Brain microvascular endothelial cell (primary cell): ENCODE measurements around the gene CCDC33.

Source experiments
- DNase-seq: peaks from one replicate; pipeline ENCODE4 v3.0.0-alpha.2; 2020
- H3K27ac ChIP-seq: fragments of 250-450 bp; sonication (Bioruptor Pico); 2 replicates; pipeline ENCODE4 v1.5.1; 2020; ENCODE audit warnings: mild to moderate bottlenecking, moderate library complexity
- H3K27me3 ChIP-seq: fragments of 250-450 bp; sonication (Bioruptor Pico); replicated peaks from 2 replicates; pipeline ENCODE4 v1.5.1; 2020; ENCODE audit warnings: mild to moderate bottlenecking
- H3K36me3 ChIP-seq: fragments of 250-450 bp; sonication (Bioruptor Pico); replicated peaks from 2 replicates; pipeline ENCODE4 v1.5.1; 2020; ENCODE audit warnings: mild to moderate bottlenecking
- H3K4me3 ChIP-seq: 2 replicates; pipeline ENCODE4 v1.5.1; 2011; ENCODE audit warnings: low read depth, mild to moderate bottlenecking, control low read depth, low read length, moderate library complexity
- in situ Hi-C: cut with HindIII; loops from 2 replicates; pipeline ENCODE4 v1.10.0; 2017; ENCODE audit warnings: low sequenced_read_pairs, low pct_ligation_motif_present
- TF ChIP-seq, protein P1 (sequence below): IDR thresholded peaks from 2 replicates; pipeline ENCODE4 v1.5.1; 2011; ENCODE audit warnings: low read depth, mild to moderate bottlenecking, moderate library complexity, low read length, control low read depth, inconsistent platforms; ENCODE audit errors: missing control alignments

CCDC33 gene

DNA sequence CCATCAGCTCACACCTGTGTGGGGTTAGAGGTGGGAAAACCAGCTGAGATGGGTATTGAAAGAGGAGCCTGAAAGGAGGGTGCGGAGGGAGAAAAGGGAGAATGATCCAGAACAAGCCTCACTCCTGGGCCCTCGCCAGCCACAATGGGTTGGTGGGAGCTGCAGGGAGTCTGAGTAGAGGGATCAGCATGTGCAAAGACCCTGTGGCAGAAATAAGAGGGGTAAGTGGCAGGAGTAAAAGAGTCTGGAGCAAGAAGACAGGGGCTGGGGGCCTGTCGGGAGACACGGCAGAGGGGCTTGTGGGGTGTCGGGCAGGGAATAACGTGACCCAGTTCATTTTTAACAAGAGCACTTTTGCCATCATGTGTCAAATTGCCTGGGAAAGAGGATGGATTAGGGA, 34.0 kb downstream of the CCDC33 start:
- peaks cover 9% of the 10 kb centered on the region for H3K27me3 ChIP-seq

DNA sequence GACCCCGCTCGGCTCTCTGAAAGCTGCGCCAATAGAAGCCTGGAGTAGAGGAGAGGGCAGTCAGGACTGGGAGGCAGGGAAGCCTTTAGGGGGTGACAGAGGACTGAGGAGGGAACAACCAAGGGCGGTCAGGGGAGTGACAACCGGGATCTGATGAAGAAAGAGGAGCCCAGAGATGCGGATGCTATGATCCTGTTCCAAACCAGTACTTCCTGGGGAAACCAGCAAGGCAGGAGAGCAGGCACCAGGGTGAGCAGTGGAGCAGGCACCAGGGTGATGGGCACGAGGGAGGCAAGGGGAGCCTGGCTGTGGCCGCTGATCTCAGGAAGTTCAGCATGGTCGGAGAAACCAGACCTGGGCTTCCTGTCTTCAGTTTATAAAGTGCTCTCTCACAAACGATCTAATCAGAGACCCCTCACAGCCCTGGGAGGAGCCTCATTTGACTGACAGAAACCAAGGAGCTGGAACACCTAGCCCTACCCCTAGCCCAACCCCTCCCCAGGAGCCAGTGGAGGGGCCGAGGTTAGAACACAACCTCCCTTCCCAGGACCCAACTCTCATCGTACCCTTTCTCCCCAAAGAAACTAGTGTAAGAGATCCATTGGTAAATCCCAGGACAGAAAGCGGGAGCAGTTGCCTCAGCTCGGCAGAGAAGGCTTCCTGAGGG, 34.9 kb downstream of the CCDC33 start:
- TF ChIP-seq, protein P1, sequence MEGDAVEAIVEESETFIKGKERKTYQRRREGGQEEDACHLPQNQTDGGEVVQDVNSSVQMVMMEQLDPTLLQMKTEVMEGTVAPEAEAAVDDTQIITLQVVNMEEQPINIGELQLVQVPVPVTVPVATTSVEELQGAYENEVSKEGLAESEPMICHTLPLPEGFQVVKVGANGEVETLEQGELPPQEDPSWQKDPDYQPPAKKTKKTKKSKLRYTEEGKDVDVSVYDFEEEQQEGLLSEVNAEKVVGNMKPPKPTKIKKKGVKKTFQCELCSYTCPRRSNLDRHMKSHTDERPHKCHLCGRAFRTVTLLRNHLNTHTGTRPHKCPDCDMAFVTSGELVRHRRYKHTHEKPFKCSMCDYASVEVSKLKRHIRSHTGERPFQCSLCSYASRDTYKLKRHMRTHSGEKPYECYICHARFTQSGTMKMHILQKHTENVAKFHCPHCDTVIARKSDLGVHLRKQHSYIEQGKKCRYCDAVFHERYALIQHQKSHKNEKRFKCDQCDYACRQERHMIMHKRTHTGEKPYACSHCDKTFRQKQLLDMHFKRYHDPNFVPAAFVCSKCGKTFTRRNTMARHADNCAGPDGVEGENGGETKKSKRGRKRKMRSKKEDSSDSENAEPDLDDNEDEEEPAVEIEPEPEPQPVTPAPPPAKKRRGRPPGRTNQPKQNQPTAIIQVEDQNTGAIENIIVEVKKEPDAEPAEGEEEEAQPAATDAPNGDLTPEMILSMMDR = no peak
- H3K27me3 ChIP-seq = peaks cover 9% of the 10 kb centered on the region
- no peak for DNase-seq
- H3K4me3 ChIP-seq = no peak overlapping the region
- in situ Hi-C loops = no loop called here
- H3K36me3 ChIP-seq = no peaks in the 10 kb centered on the region
- H3K27ac ChIP-seq = no peak overlapping the region

More for the DNA sequence above, 34.0 kb downstream of the CCDC33 start:
- no peak overlapping the region for H3K27ac ChIP-seq
- no peak for DNase-seq
- in situ Hi-C loops = no loop called here
- TF ChIP-seq, protein P1 = no peak
- H3K4me3 ChIP-seq = no peak overlapping the region
- no peaks in the 10 kb centered on the region for H3K36me3 ChIP-seq

DNA sequence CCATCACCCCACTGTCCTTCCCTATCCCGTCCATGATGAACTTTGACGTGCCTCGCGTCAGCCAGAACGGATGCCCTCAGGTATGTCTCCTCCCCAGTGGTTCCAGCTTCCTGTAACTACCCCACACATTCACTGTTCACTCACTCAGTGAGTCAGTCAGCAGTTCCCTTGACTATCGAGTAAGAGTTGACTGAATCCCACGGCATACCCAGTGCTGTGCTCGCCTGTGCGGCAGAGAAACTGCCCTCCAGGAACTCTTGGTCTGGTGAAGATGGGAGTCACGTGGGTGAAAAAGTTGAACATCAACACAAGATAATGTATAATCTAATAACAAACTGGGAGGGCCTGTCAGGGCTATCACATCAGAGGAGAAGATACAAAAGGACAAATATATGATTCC, 36.7 kb downstream of the CCDC33 start:
- Histone ChIP-seq H3K27ac (no peak overlapping the region), H3K4me3 (no peak overlapping the region), H3K36me3 (no peaks in the 10 kb centered on the region), H3K27me3 (peaks cover 9% of the 10 kb centered on the region)
- in situ Hi-C loops = no loop called here
- no peak for DNase-seq
- TF ChIP-seq, protein P1 = no peak

DNA sequence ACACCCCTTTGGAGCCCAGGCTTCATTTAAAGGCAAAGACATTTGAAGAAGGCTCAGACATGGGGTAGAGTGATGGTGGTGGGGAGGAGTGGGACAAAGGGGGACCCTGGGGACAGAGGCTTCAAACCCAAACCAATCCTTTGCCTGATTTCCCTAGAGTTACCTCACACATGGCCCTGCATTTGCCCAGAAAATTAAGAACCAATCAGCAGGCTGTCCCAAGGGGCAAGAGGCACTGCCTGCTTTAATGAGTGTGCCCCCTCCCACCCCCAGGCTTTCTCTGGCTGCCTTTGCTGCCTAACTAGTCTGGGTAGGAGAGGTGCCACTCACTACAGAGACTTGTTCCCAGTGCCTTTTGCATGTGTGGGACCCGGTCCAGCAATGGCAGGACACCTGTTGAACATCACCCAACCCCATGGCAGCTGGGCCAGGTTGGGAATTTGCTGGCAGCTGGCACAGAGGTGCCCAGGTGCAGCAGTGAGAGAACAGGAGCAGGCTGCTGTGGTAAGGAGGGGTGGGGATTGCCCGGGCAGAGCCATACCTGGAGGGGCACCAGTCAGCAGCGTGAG, 38.4 kb downstream of the CCDC33 start:
- in situ Hi-C loops = no loop called here
- TF ChIP-seq, protein P1 = no peak
- Histone ChIP-seq H3K27me3 (peaks cover 8% of the 10 kb centered on the region), H3K4me3 (no peak overlapping the region), H3K27ac (no peak overlapping the region), H3K36me3 (no peaks in the 10 kb centered on the region)
- no peak for DNase-seq

DNA sequence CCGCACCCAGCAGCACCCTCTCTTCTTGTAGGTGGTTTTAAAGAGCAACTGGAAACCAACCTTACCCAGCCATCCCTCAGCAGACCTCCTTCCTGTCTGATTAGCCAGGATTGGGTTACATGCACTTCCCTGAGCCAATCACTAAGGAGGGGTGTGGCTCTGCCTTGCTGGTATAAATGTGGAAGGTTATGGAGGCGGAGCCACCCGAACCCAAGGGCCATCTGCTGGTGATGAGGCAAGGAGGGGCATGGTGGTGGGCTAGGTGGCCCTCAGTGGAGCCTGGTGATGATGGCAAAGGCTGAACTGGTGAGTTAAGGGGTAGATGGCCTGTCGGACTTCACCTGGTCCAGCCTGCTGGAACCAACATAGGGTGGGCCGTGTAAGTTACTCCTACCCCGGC, 39.8 kb downstream of the CCDC33 start:
- TF ChIP-seq, protein P1 = no peak
- Histone ChIP-seq H3K27ac (no peak overlapping the region), H3K36me3 (no peaks in the 10 kb centered on the region), H3K4me3 (no peak overlapping the region), H3K27me3 (peaks cover 11% of the 10 kb centered on the region)
- in situ Hi-C loops = no loop called here
- no peak for DNase-seq

DNA sequence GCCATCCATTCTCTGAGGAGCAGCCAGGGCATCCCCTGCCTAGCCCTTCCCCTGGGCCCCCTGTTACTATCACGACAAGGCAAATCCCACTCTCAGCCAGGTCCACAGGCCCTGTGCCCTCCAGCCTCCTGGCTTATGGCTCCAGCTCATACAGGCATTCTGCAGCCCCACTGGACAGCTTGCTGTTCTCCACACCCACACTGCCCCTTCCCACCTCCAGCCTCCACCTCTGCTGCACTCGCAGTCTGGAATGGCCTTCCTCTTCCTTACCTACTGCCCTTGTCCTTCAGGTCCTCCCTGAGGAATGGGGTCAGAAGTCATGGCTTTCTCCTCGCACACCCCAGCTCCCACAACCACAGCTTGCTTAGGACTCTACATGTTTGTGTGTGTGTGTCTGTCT, 40.4 kb downstream of the CCDC33 start:
- Histone ChIP-seq H3K4me3 (no peak overlapping the region), H3K27ac (no peak overlapping the region), H3K27me3 (peaks cover 13% of the 10 kb centered on the region), H3K36me3 (no peaks in the 10 kb centered on the region)
- TF ChIP-seq, protein P1 = no peak
- in situ Hi-C loops = no loop called here
- DNase-seq = no peak
